Measurements from ENCODE around the gene PLSCR1. TPM values are rescaled to one million over a fixed set of nuclear protein-coding genes. Genes with fewer than 3 reads are reported as not detected.

Gene PLSCR1
- total RNA-seq, 2 donors from 2014 or later = 61.7 to 64.9 TPM

GRCh38 chr3:146536681-146537080, 7.7 kb downstream of the PLSCR1 start:
- peaks cover 46% of the 10 kb centered on the region for H3K4me1 ChIP-seq
- no peak for DNase-seq

DNA sequence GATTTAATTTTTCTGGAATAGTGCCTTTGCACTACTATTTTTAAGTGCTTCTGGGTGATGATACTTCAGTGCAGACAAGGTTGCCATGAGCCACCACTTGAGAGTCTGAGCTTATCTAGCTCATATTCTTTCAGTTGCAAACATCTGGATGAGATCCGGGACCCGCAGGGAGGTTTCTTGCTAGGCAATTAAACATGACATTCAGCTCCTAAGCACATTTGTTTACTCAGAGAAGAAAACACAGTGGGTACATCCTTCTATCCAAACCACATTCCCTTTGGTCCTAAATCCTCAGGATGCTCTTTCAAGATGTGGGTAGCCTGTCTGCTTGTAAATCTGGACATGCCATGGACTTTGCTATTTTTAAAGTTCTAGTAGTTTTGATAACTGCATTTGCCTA, 12.0 kb downstream of the PLSCR1 start:
- intact Hi-C loops (cut with DNase I) = no loop called here
- WGBS, 2 donors = 74 to 83% methylated on average over 2 of the region's 2 CpGs
- no peak overlapping the region for H3K4me3 ChIP-seq
- no peaks in the 10 kb centered on the region for H3K9me3 ChIP-seq
- ATAC-seq (no peak), DNase-seq (no peak)
- no peaks in the 10 kb centered on the region for H3K27me3 ChIP-seq
- peaks cover 0 to 13% of the 10 kb centered on the region in 2 donors for H3K36me3 ChIP-seq (replicated peaks in 1 of 2; ENCODE audit: insufficient read depth in 1 of 2, low read depth in 2 of 2)
- peaks cover 25% of the 10 kb centered on the region for H3K4me1 ChIP-seq
- TF ChIP-seq POLR2A (IDR thresholded peaks at IDR 0.05) = no peak
- TF ChIP-seq, protein P1, sequence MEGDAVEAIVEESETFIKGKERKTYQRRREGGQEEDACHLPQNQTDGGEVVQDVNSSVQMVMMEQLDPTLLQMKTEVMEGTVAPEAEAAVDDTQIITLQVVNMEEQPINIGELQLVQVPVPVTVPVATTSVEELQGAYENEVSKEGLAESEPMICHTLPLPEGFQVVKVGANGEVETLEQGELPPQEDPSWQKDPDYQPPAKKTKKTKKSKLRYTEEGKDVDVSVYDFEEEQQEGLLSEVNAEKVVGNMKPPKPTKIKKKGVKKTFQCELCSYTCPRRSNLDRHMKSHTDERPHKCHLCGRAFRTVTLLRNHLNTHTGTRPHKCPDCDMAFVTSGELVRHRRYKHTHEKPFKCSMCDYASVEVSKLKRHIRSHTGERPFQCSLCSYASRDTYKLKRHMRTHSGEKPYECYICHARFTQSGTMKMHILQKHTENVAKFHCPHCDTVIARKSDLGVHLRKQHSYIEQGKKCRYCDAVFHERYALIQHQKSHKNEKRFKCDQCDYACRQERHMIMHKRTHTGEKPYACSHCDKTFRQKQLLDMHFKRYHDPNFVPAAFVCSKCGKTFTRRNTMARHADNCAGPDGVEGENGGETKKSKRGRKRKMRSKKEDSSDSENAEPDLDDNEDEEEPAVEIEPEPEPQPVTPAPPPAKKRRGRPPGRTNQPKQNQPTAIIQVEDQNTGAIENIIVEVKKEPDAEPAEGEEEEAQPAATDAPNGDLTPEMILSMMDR (IDR thresholded peaks at IDR 0.05) = no peak
- H3K27ac ChIP-seq = no peak overlapping the region

More at GRCh38 chr3:146536681-146537080, 7.7 kb downstream of the PLSCR1 start:
- Histone ChIP-seq H3K9me3 (no peaks in the 10 kb centered on the region), H3K4me3 (no peak overlapping the region), H3K36me3 (replicated peaks in 1 of 2; ENCODE audit: insufficient read depth in 1 of 2, low read depth in 2 of 2) (peaks cover 0 to 3% of the 10 kb centered on the region in 2 donors), H3K27ac (peak overlapping the region in 2 of 4 donors; percentile 24 to 44), H3K27me3 (no peaks in the 10 kb centered on the region)
- TF ChIP-seq, protein P1 (IDR thresholded peaks at IDR 0.05) = no peak
- TF ChIP-seq POLR2A (IDR thresholded peaks at IDR 0.05) = no peak
- ATAC-seq = peak; percentile 23
- intact Hi-C loops (cut with DNase I) = no loop called here

- 74 to 80% methylated on average over 2 of the region's 2 CpGs for WGBS, 2 donors
- Histone ChIP-seq H3K27me3 (no peaks in the 10 kb centered on the region), H3K36me3 (replicated peaks in 1 of 2; ENCODE audit: insufficient read depth in 1 of 2, low read depth in 2 of 2) (peaks cover 0 to 18% of the 10 kb centered on the region in 2 donors), H3K9me3 (no peaks in the 10 kb centered on the region), H3K4me1 (peaks cover 11% of the 10 kb centered on the region), H3K27ac (no peak overlapping the region), H3K4me3 (no peak overlapping the region)
- TF ChIP-seq POLR2A (IDR thresholded peaks at IDR 0.05) = no peak
- TF ChIP-seq, protein P1 (IDR thresholded peaks at IDR 0.05) = no peak
- DNase-seq (no peak), ATAC-seq (no peak)
- intact Hi-C loops (cut with DNase I) = no loop called here
These were observed 13.8 kb downstream of the PLSCR1 start for GRCh38 chr3:146530609-146531008.

DNA sequence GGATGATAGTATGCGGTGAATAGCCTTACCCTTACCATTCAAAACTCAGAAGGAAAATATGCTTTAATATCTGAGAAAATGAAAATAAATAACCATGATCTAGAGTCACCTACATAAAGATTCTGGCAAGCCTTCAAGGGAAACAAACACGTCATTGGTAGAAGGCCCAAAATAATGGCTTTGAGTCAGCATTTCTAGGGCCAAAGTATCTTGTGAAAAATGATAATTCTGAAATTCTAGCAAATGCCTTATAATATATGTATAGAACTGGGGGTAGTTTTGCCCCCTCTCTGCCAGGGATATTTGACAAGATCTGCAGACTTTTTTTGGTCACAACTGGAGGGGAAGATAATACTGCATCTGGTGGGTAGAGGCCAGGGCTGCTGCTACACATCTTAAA, 15.4 kb downstream of the PLSCR1 start:
- H3K27me3 ChIP-seq = no peaks in the 10 kb centered on the region
- ATAC-seq = no peak
- TF ChIP-seq, protein P1 (IDR thresholded peaks at IDR 0.05) = no peak
- no peaks in the 10 kb centered on the region for H3K9me3 ChIP-seq
- H3K4me1 ChIP-seq = peaks cover 11% of the 10 kb centered on the region
- intact Hi-C loops (cut with DNase I) = no loop called here
- peaks cover 5 to 20% of the 10 kb centered on the region in 2 donors for H3K36me3 ChIP-seq (replicated peaks in 1 of 2; ENCODE audit: insufficient read depth in 1 of 2, low read depth in 2 of 2)
- no peak for DNase-seq
- whole genome bisulfite sequencing, 2 donors = 52 to 54% methylated on average over 2 of the region's 2 CpGs
- H3K27ac ChIP-seq = no peak overlapping the region
- H3K4me3 ChIP-seq = no peak overlapping the region

DNA sequence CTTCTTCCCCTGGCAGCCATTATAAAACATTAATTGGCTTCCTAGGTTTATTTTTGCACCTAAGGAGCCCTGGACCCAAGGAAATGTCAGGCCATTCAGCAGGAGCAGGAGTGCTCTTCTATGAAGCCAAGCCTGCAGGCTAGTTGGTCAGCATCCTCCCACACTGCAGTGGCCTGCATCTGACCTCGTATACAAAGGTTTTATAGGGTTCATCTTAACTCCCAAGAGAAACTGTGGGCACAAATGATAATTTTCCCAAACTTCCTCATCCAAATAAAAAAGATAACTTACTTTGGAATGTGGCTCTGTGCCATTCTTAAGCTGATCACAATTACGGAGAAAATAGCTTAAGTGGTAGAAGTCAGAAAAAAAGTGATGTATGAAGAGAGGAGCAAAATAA, 19.4 kb downstream of the PLSCR1 start:
- Histone ChIP-seq H3K27me3 (no peaks in the 10 kb centered on the region), H3K4me3 (no peak overlapping the region), H3K4me1 (peaks cover 11% of the 10 kb centered on the region), H3K27ac (no peak overlapping the region), H3K36me3 (replicated peaks in 1 of 2; ENCODE audit: insufficient read depth in 1 of 2, low read depth in 2 of 2) (peaks cover 5 to 16% of the 10 kb centered on the region in 2 donors), H3K9me3 (no peaks in the 10 kb centered on the region)
- intact Hi-C loops (cut with DNase I) = no loop called here
- 73 to 78% methylated on average over 2 of the region's 2 CpGs for WGBS, 2 donors
- TF ChIP-seq, protein P1 (IDR thresholded peaks at IDR 0.05) = no peak
- TF ChIP-seq POLR2A (IDR thresholded peaks at IDR 0.05) = no peak
- ATAC-seq (no peak), DNase-seq (no peak)
